ENCODE measurements around the gene PRORP.
A peak's percentile ranks its signal among the peaks of the same experiment; 100 is the strongest.
"Not testable (repeated sequence)": the region's sequence is repeated elsewhere in the genome, so short reads cannot be mapped to it uniquely, and the experiment has no call there.

PRORP gene

DNA sequence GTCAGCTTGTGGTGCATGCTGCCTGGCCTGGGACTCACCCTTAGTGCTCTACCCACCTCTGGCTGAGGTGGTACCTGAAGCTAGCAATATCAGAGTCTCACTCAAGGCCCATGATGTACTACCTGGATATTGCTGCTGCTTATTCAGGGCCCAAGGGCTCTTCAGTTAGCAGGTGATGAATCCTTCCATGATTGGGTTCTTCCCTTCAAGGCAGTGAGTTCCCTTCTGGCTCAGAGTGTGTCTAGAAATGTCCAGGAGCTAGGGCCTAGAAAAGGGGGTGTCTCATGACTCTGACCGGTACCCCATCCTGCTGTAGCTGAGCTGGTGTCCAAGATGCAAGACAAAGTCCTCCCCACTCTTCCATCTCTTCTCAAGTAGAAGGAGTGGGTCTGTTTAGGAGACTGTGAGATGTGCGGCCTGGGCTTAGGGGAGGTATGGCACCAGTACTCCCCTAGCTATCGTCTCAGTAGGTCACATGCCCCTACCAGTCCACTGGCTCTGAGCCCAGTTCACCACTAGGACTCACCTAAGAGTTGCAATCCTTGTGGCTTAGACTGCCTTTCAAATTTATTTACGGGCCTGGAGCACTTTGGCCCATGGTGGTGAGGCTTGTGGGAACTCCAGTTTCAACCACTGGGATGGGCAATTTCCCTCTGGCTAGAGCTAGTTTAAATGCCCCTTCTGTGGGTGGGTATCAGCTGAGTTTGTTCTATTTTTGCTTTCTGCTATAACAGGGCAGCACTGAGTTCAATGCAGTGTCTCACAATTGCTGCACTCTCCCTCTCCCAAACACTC lies 12.2 kb downstream of the PRORP start:
- no peak for DNase-seq (ENCODE audit: low spot score)

DNA sequence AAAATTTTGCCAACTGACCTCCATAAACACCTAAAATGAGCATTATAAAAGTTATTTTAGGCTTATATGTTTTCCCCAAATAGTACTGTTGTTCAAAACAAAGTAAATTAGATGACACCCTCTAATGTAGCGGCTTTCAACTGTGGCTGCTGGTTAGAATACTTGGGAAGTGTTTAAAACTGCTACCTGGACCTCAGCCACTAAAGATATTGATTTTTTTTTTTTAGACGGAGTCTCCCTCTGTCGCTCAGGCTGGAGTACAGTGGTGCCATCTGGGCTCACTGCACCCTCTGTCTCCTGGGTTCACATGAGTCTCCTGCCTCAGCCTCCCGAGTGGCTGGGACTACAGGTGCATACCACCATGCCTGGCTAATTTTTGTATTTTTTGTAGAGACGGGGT lies 16.2 kb downstream of the PRORP start:
- no peak for DNase-seq (ENCODE audit: low spot score)

DNA sequence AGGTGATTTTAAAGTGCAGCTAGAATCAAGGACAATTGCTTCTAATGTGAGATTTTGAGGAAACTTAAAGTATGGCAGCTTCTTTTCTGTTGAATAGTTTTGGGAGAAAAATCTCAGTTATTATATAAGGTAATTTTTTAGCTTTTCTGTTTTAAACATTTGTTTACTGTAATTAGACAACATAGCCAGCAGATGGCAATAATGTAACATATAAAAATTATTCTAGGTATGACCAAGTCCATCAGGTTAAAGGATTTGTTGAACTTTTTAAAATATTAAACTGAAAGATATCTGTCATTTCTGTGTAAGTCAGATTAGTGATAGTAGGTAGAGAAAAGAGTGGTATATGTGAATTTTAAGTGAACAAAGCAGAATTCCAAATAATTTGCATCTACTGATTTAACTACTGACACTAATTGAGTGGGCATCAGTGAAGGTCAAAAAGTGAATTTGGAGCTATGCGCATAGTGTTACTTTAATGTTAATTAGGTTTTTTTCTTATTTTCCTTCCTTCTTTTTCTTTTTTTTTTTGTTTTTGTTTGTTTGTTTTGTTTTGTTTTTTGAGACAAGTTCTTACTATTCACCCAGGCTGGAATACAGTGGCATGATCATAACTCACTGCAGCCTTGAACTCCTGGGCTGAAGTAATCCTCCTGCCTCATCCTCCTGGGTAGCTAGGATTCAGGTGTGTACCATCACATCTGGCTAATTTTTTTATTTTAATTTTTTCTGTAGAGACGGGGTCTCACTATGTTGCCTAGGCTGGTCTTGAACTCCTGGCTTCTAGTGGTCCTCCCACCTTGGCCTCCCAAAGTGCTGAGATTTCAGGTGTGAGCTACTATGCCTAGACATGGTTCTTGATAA lies 18.6 kb downstream of the PRORP start:
- DNase-seq (ENCODE audit: low spot score) = peak; percentile 33

DNA sequence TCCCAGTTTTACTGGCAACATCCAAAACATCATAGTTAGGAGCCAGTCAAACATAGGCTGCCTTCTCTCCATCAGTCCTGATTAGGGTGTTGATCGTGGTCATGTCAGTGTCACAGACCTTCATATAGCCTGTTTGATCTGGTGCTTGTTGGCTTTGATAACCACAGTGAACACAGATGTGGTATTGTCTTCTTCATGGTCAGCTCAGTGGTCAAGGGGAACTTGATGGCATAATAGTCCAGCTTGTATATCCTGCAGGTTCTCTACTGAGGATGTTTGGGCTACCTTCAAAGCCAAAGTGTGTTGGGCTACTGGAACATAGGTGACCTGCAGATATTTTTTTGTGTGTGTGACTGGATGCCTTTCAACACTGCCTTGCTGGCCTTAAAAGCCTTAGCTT lies 21.7 kb downstream of the PRORP start:
- DNase-seq (ENCODE audit: low spot score) = no peak

DNA sequence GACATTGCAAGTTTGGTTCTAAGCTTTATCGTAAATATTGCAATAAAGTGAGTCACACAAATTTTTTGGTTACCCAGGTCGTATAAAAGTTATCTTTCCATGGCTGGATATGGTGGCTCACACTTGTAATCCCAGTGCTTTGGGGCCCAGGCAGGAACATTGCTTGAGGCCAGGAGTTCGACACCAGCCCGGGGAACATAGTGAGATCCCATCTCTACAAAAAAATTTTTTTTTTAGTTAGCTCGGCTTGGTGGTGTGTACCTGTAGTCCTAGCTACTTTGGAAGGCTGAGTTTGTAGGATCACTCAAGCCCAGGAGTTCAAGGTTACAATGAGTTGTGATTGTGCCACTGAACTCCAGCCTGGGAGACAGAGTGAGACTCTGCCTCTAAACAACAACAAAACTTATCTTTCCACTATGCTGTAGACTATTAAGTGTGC lies 24.4 kb downstream of the PRORP start:
- no peak for DNase-seq (ENCODE audit: low spot score)

DNA sequence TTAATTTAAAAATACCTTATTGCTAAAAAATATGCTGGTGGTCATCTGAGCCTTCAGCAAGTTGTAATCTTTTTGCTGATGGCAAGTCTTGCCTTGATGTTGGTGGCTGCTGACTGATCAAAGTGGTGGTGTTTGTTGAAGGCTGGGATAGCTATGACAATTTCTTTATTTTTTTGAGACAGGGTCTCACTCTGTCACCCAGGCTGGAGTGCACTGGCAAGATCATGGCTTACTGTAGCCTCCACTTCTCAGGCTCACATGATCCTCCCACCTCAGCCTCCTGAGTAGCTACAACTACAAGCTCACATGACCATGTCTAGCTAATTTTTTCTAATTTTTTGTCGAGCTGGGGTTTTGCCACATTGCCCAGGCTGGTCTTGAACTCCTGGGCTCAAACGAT lies 24.8 kb downstream of the PRORP start:
- no peak for DNase-seq (ENCODE audit: low spot score)

DNA sequence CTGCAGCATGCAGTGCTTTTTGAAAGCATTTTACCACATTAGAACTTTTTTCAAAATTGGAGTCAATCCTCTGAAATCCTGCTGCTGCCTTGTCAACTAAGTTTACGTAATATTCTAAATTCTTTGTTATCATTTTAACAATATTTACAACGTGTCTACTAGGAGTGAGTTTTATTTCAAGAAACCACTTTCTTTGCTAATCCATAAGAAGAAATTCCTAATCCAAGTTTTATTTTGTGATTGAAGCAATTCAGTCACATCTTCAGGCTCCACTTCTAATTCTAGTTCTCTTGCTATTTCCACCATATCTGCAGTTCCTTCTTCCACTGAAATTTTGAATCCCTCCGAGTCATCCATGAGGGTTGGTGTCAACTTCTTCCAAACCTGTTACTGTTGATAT lies 25.4 kb downstream of the PRORP start:
- DNase-seq (ENCODE audit: low spot score) = no peak

DNA sequence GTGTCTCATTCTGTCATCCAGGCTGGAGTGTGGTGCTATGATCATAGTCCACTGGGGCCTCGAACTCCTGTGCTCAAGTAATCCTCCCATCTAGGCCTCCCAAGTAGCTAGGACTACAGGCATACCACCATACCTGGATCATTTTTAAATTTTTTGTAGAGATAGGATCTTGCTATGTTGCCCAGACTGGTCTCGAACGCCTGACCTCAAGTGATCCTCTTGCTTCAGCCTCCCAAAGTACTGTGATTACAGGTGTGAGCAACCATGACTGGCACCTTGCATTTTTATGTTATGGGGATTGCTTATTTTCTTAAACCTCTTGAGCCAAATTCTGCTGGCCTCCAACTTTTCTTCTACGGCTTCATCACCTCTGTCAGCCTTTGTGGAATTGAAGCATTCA lies 26.9 kb downstream of the PRORP start:
- DNase-seq (ENCODE audit: low spot score) = no peak

DNA sequence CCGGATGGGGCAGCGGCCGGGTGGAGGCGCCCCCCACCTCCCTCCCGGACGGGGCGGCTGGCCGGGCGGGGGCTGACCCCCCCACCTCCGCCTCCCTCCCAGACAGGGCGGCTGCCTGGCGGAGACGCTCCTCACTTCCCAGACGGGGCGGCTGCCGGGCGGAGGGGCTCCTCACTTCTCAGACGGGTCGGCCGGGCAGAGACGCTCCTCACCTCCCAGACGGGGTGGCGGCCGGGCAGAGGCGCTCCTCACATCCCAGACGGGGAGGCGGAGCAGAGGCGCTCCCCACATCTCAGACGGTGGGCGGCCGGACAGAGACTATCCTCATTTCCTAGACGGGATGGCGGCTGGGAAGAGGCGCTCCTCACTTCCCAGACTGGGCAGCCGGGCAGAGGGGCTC lies 30.2 kb downstream of the PRORP start:
- DNase-seq (ENCODE audit: low spot score) = not testable (repeated sequence)

DNA sequence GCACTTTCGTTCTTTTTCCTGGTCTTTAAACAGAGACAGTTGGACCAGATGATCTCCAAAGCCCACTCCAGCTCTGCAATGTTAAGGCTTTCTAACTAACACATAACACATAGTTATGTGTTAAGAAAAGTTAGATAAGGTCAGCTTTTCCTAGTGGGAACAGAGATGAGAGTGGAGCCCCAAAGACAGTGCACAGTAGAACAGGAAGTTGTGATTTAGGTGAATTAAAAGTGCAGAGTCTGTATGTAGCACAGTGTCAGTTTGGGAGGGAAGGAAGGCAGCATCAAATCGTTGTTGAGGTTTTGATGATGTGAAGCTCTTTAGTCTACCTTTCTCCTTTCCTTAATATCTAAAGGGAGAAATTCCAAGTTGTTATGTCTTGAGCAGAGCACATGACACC lies 31.7 kb downstream of the PRORP start:
- no peak for DNase-seq (ENCODE audit: low spot score)

DNA sequence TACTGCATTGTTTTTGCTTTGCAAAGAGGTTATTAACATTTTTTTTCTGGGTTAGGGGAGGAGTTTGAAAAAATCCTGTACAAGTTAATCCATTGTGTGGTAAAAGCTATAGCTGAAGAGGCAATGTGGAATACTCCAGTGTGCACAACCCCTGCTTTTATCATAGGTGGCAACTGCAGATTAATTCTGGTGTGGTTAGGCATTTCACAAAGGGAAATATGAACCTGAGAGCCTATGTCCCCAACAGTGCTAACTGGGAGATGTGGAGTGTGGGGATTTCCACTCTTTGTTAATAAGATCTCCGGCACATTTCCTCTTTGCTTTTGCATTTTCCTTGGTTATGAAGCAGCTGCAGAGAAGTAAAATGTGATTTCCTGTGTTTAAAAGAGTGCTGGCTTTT lies 33.6 kb downstream of the PRORP start:
- no peak for DNase-seq (ENCODE audit: low spot score)

DNA sequence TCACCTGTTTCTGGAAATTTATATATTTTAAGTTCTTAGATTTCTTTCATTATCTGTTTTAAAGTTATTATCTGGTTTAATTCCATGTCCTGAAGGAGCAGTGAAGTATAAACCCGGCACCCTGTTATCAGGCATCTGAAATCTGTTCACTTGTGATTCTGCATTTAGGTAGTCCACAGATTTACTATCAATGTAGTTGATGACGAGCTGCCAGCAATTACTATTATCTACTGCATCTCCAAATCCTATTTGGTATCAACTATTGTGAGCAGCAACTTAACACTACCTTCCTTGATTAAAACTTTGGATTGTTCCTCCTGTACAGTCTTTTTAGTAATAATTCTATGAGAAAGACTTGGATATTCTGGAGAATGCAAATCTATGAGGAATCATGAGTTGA lies 36.1 kb downstream of the PRORP start:
- DNase-seq (ENCODE audit: low spot score) = no peak

DNA sequence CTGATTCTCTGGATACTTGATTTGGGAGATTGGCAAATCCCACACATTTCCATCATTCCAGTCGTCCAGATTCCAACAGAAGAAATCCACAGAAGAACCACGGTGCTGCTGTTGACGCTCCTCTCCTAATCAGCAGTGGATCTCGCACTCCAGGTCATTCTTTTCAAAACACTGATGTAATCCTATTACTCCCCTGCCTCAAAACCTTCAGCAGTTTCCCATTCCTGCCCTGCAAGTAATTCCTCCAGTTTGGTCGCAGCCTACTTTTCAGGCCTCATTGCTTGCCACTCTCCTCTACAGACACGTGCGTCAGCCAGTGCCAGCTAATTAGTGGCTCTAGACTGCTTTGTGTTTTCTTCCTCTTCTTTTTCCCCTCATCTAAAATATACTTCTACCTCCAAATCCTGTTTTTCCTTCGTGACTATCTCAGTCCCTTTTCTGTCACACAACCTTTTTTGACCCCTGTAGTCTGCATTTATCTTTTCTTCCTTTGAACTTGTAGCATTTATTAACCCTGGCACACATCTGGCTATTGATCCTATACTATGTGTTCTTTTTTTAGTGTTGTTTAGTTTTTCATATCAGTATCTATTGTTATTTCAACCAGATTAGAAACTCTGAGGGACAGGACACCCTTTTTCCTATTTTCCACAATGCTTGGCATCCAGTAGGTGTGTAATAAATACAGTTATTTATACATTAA lies 36.8 kb downstream of the PRORP start:
- DNase-seq (ENCODE audit: low spot score) = peak; percentile 23

DNA sequence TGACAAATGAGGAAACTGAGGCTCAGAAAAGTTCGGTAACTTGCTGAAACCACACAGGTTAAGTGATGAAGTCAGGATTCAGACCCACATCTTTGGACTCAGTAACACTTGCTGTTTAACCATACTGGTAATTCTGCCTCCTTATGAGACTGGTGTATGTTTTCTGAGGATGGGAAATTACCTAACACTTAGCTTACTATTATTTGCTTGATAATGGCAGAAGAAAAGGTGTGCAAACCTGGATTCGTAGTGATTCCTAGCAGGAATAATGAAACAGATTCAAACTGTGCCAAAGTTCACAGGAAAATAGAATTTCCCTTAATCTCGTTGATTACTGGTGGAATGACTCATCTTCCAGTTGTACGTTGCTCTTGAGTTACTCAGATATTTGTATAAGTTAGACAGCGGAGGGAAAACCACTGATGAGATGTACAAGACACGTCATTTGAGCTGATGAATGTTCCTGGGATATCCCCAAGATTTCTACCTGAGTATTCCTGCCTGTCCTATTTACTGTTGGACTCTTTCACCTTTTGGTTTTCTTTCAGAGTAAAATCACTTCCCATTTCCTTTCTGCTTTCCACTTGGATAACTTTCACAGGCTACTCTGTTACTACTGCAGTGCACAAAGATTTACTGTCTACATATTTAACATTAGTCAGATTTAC lies 37.5 kb downstream of the PRORP start:
- no peak for DNase-seq (ENCODE audit: low spot score)

DNA sequence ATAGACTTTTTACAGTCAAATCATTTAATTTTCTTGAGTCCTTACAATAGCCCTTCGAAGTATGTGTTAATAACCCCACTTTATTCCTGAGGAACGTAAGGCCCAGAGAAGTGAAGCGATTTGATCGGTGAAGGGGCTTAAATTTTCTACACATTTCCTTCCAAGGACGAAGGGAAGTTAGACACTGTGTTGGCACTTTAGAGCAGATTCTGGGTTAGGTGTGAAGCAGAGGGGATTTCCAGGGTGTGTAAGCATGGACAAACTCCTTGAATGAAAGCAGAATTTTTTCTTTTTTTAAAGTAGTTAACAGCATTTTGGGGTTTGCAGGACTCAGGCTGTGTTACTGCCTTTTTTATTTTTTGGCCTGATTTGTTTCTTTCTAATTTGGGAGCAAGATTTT lies 38.9 kb downstream of the PRORP start:
- no peak for DNase-seq (ENCODE audit: low spot score)

DNA sequence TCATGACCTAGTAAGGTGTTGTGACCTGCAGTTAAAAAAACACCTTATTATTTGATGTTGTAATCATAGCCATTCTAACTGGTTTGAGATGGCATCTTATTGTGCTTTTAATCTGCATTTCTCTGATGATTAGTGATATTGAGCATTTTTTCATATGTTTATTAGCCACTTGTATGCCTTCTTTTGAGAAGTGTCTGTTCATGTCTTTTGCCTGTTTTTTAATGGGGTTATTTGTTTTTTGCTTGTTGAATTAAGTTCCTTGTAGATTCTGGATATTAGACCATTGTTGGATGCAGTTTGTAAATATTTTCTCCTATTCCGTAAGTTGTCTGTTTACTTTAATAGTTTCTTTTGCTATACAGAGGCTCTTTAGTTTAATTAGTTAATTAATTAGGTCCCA lies 41.0 kb downstream of the PRORP start:
- no peak for DNase-seq (ENCODE audit: low spot score)

DNA sequence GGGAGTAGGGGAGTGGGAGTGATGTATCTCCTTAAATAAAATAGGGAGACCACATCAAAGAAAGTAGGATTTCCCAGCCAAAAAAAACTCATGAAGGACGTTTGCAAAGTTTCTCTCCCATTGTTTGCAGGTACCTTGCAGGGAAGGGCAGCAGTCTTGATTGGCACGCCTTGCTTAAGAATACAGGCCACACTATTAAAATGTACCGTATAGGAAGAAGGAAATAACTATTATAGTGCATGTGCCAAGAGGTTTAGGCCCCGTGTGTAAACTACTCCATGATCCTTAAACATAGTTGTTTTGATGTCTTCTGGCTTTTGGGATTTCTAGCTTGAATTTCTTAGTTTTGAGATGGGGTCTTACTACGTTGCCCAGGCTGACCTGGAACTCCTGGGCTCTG lies 42.5 kb downstream of the PRORP start:
- no peak for DNase-seq (ENCODE audit: low spot score)

DNA sequence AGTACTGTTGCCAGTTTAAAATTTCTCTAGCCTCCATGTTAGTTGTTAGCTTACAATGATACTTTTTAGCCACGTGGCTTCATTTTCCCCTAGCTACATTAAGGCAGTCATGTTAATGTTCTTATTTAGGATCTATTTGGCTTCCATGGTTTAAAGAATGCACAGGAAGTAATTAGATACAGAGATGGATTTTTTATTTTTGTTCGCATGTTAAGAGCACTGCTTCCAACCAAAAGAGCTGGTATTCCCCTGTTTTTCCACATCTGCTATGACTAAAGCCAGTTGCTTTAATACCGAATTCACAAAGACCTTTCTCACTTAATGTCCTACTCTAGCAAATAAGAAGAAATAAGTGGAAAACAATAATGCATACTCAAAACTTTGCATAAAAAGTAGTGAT lies 45.1 kb downstream of the PRORP start:
- DNase-seq (ENCODE audit: low spot score) = no peak

Data from SK-N-DZ (cell line).